Measurements from ENCODE around the gene FTO.

The FTO gene

DNA sequence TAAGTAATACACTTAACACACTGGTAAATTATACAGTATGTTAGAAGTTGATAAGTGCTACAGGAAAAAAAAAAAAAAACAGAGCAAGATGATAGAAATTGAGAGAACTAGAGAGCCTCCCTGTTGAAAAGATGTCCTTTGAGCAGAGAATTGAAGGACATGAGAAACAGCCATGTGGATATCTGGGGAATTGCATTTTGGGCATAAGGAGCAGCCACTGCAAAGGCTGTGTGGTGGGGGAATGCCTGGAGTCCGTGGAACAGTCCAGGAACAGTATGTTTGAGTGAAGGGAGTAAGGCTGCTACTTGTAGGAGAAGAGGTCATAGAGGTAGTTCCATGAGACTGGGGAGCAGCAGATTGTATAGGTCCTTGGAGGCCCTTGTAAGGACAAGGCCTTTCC, 178.4 kb downstream of the FTO start:
- TF ChIP-seq GATA3 (IDR thresholded peaks at IDR 0.05; ENCODE audit: low read depth, low read length) (no peak), GATA2 (IDR thresholded peaks at IDR 0.05; ENCODE audit: low read depth, low read length) (no peak)

DNA sequence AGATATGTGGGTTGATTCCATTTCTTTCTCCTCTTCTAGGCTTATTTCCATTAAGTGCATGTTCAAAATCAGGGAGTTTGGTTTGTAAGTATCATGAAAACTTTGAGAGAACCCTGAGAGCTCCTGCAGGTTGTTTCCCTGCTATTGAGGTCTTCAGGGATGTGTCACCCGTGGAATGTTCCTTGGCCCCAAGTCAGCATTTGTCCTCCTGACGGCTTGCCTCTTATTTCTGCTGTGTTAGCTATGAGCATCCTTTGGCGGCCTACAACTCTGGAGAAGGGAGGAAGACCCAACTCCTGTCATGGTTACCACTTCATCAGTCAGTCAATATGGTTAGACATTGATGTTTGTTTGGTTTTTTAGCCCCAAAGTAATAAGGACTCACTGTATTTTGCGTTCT, 180.8 kb downstream of the FTO start:
- TF ChIP-seq GATA3 (IDR thresholded peaks at IDR 0.05; ENCODE audit: low read depth, low read length): no peak
- TF ChIP-seq GATA2 (IDR thresholded peaks at IDR 0.05; ENCODE audit: low read depth, low read length): no peak

DNA sequence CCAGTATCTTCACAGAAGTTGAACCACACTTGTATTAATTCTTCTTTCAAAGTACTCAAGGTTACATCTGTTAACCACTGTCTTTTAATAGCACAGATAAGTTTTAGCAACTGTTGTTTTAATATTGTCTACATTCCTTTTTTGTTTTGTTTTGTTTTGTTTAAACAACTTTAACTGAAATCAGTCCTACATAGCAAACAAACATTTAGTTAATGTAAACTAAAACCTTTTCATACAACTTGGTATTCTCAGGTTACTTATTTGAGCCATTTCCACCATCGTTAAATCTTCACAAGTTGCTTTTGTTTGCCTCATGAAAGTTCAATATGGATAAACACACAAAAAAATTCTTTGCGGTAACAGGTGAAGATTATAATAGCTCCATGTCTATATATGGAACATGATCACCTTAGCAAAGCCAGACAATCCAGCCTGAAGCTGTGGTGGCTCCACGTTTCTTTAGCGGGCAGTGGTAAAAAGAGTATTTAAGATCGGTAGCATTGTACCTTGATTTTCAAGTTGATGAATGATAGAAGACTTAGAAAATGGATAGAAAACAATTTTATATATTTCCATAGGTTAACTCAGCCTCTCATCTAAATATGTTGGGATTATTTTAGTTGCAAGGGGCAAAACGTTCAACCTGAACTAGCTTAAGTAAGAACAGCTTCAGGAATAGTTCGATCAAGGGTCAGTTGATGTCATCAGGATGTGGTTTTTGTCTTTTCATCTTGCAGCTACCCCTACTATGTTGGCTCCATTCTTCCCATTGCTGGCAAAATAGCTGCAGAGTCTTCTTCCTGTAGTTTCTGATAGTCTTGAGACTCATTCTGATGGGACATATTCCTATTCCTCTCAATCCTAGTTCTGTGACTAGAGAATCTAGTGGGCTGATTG, 182.8 kb downstream of the FTO start:
- TF ChIP-seq GATA2 (IDR thresholded peaks at IDR 0.05; ENCODE audit: low read depth, low read length) (no peak), GATA3 (IDR thresholded peaks at IDR 0.05; ENCODE audit: low read depth, low read length) (no peak)

DNA sequence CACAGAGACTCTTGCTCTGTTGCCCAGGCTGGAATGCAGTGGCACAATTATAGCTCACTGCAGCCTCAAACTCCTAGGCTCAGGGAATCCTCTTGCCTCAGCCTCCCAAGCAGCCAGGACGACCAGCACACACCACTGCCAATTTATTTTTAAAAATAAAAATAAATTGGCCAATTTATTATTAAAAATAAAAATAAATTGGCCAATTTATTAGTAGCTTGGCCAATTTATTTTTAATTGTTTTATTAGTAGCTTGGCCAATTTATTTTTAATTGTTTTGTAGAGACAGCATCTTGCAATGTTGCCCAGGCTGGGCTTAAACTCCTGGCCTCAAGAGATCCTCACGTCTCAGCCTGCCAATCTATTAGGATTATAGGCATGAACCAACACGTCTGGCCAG, 184.3 kb downstream of the FTO start:
- TF ChIP-seq GATA2 (IDR thresholded peaks at IDR 0.05; ENCODE audit: low read depth, low read length): no peak
- no peak for TF ChIP-seq GATA3 (IDR thresholded peaks at IDR 0.05; ENCODE audit: low read depth, low read length)

DNA sequence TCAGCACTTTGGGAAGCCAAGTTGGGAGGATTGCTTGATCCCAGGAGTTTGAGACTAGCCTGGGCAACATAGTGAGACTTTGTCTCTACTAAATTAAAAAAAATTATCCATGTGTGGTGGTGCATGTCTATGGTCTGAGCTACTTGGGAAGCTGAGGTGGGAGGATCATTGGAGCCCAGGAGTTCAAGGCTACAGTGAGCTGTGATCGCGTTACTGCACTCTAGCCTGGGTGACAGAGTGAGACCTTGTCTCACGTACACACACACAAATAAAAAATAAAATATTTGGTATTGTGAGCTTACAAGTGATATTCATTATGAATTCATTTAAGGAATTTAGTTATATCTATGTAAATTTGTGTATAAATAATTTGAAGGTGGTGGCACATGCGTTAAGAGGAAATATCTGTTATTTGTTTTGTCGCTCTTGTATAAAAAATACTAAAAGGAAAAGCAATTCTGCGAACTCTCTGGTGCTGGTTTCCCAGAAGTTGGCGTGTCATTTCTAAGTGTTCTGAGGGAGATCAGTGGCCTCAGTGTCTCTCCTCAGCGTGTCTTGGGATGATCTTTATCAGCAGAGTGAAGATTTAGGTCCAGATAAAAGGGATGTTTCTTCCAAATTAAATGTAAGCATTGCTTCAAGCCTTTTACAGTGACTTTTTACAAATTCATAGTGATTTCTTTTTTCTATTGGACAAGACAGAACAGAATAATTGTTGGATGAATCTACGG, 187.6 kb downstream of the FTO start:
- TF ChIP-seq GATA2 (IDR thresholded peaks at IDR 0.05; ENCODE audit: low read depth, low read length): peak; percentile 60
- TF ChIP-seq GATA3 (IDR thresholded peaks at IDR 0.05; ENCODE audit: low read depth, low read length): peak; percentile 57; the same call in 1 of the 2 replicates

DNA sequence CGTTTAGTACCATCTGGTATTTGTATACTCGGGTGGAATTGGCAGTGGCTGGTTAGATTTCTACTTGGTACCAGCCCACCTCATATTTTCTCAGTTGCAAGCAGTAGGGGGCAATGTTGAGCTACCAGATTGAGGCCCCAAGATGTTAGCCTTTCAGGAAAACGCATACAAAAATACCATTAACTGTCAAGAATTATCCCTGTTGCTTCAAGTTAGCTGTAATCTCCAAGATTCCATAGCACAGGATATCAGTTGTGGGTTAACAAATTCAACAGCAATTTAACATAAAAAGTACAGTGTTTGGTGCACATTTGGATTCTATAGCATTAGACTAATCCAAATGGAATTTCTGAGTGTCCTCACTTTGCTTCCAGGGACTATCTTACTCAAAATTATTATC, 188.2 kb downstream of the FTO start:
- TF ChIP-seq GATA2 (IDR thresholded peaks at IDR 0.05; ENCODE audit: low read depth, low read length): no peak; the same call in 1 of the 2 replicates
- 0 out of 2 replicates have a peak, but pooled peaks have one; percentile 3 for TF ChIP-seq GATA3 (IDR thresholded peaks at IDR 0.05; ENCODE audit: low read depth, low read length)

DNA sequence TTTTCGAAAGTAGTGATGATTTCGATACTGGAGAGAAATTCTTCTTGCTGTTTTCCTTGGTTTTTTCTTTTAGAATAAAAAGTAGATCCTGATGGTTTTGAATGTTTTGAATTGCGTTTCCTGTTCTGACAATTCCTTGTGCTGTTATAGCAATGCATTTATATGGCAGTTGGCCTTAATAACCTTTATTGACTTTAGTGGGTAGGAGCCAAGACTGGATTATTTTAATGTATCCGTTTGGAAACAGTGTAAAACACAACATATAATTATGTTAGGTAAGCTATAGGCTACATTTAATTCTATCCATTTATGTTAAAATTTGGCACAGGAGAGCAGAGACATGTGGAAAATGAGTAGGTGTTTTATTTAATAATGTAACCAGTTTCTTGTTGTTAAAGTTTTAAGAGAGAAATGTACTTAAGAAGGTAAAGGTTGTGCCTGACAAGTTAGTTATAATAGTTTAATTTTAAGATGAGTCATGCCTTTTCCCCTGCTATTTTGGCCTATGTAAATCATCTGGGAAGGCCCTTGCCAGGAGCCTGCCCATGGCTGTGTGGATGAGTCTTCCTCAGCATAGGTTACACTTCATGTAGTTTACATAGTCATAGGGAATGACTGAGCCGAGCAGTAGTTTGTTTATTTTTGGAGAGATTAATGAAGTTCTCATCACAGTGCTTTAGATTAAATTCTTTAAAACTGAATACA, 189.9 kb downstream of the FTO start:
- TF ChIP-seq GATA2 (IDR thresholded peaks at IDR 0.05; ENCODE audit: low read depth, low read length): no peak
- TF ChIP-seq GATA3 (IDR thresholded peaks at IDR 0.05; ENCODE audit: low read depth, low read length): no peak

DNA sequence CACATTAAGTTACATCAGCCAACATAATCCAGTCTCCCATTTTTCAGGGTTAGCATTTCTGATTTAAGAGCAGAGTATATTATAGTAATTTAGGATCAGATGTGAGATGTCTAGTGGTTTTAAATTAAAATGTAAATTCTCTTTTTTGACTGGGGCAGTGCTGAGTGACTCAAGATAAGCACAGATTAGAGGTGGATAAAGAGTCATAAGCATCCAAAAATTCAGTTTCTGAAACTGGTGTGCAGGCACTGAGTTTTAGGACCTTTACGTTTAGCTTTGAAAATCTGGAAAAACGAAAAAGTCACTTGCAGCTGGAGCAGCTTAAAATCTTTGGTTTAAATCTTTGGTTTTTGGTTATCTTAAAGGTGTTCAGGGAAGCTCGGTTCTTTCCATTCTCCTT, 190.7 kb downstream of the FTO start:
- TF ChIP-seq GATA3 (IDR thresholded peaks at IDR 0.05; ENCODE audit: low read depth, low read length): no peak
- TF ChIP-seq GATA2 (IDR thresholded peaks at IDR 0.05; ENCODE audit: low read depth, low read length): no peak

DNA sequence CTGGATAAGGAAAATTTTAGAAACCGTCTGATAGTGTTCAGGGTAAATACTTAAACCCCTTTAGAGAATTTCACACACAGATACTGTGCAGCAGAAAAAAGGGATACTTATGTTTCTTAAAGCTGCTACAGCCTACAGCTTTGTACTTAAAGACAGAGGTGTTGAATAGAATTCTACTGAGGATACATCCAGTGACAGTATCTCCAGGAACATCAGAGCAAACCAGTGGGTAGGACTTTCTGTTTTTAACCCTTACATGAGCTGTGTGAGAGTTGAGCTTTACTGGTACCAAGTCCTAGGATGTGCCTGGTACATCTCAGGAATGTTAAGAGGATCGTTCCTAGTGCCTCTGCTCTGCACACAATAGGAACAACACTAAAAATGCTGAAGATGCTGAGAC, 191.5 kb downstream of the FTO start:
- no peak for TF ChIP-seq GATA2 (IDR thresholded peaks at IDR 0.05; ENCODE audit: low read depth, low read length)
- no peak for TF ChIP-seq GATA3 (IDR thresholded peaks at IDR 0.05; ENCODE audit: low read depth, low read length)

DNA sequence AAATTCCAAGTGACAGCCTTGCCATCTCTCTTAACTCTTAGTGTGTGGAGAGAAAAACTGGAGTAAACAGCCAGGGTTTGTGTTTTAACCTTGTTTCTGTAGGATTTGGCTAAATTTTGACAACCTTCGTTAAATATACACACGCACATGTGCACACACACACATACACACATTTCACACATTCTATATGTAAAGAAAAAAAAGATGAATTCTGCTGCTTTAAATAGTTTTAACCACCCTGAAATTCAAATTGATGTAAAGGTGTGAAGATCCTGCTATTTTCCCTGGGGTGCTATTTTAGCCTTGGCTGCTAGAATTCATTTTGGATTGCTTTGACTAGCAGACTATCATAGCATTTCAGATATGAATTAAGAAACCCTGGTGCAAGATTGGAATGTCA, 191.9 kb downstream of the FTO start:
- TF ChIP-seq GATA2 (IDR thresholded peaks at IDR 0.05; ENCODE audit: low read depth, low read length): no peak
- no peak for TF ChIP-seq GATA3 (IDR thresholded peaks at IDR 0.05; ENCODE audit: low read depth, low read length)

DNA sequence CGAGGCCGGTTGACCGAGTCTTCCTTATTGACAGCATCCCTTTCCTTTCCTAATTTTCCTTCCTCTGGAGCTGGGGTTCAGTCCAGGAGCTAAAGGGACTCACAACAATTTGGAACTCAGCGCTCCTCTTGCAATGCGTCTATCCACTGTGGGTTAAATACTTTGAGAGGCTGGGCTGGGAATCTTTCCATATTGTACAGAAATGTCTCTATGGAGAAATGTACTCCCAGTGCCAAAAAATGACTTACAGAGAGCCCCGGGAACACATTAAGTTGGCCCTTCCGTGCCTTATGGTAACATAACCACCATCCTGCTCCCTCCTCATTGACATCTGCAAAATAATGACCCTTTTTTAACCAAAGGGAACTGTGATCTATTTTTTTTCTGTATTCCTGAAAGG, 192.8 kb downstream of the FTO start:
- TF ChIP-seq GATA3 (IDR thresholded peaks at IDR 0.05; ENCODE audit: low read depth, low read length) (no peak), GATA2 (IDR thresholded peaks at IDR 0.05; ENCODE audit: low read depth, low read length) (no peak)

DNA sequence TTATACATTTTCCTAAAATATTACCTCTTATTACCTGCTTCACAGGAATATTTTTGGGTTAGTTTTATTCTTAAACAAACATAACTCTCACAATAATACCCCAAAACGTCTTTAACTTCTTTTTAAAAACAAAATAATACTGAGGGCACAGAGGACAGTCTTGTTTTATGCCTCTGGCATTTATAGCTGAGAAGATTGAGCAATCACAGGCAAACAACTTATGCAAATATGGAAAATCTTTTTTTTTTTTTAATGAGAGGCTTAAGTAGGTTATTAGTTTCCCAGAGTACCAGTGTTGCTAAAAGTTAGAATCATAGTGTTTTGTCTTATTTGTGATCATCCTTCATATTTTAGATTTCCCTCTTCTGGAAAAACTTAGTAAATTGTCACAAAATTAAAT, 195.0 kb downstream of the FTO start:
- TF ChIP-seq GATA2 (IDR thresholded peaks at IDR 0.05; ENCODE audit: low read depth, low read length) (no peak), GATA3 (IDR thresholded peaks at IDR 0.05; ENCODE audit: low read depth, low read length) (no peak)

DNA sequence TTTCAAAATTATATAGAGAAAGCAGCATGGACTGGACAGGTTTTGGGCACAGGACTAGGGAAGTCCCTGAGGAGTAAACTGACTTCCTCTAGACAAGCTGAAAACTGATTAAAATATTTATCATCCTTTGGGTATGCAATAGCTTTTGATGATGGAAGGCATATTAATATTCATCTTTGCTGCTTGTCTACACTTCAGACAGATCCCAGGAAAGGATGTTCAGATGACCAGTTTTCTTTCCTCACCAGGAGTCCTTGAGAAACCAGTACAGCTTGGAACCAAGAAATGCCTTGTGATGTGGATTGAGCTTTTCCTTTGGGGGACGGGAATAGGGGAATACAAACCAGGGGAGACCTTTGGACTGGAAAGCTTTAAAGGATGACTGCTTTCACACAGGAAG, 195.5 kb downstream of the FTO start:
- no peak for TF ChIP-seq GATA2 (IDR thresholded peaks at IDR 0.05; ENCODE audit: low read depth, low read length)
- TF ChIP-seq GATA3 (IDR thresholded peaks at IDR 0.05; ENCODE audit: low read depth, low read length): no peak

DNA sequence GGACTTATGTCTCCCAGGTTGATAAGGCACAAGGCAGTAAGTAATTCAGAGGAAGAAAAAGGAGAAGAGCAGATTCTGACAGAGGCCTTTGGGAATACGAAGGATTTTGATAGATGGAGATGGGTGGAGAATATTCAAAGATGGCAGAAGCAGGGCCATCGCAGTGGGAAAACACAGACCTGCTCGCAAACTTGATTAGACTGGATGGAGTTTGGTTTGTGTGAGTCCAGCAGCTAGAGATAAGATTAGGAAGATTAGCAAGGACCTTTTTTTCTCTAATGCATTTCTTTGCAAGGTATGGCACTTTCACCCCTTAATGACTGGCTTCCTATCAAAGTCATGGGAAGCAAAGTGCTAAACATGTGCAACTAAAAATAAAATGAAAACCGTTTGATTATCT, 196.7 kb downstream of the FTO start:
- TF ChIP-seq GATA2 (IDR thresholded peaks at IDR 0.05; ENCODE audit: low read depth, low read length) (peak; percentile 95), GATA3 (IDR thresholded peaks at IDR 0.05; ENCODE audit: low read depth, low read length) (peak; percentile 87)
